Activated CD8-positive, alpha-beta T cell treated with anti-CD3 and anti-CD28 coated beads for 36 hours (primary cell): Measurements from ENCODE around the gene LRIG3. TPM values are rescaled to one million over a fixed set of nuclear protein-coding genes. Genes with fewer than 3 reads are reported as not detected.

Experiments used
- ATAC-seq: fragments of 200-7000 bp; cut with Tn5 transposase; one replicate; pipeline ENCODE4 v1.10.0; 2021; ENCODE audit warnings: mild to moderate bottlenecking, moderate library complexity
- CTCF ChIA-PET: fragments of 350-600 bp; sonication (Branson Sonifier 250); formaldehyde crosslinking; loops from one replicate; lab custom pipeline; 2021; ENCODE audit warnings: antibody characterized with exemption; lab: Charles Lee
- POLR2A ChIA-PET: fragments of 350-600 bp; sonication (Branson Sonifier 250); formaldehyde crosslinking; loops from one replicate; lab custom pipeline; 2021; ENCODE audit warnings: antibody characterized with exemption; lab: Charles Lee
- DNase-seq: peaks from one replicate; pipeline ENCODE4 v3.0.0-alpha.2; 2020
- H3K27ac Mint-ChIP-seq: one replicate; pipeline ENCODE4 v1.8.0; 2021; ENCODE audit warnings: mild to moderate bottlenecking, mixed read lengths
- H3K27me3 Mint-ChIP-seq: one replicate; pipeline ENCODE4 v1.8.0; 2021; ENCODE audit warnings: mixed read lengths
- H3K36me3 Mint-ChIP-seq: one replicate; pipeline ENCODE4 v1.8.0; 2021; ENCODE audit warnings: low read depth, mixed read lengths
- H3K4me1 Mint-ChIP-seq: one replicate; pipeline ENCODE4 v1.8.0; 2021; ENCODE audit warnings: low read depth, mixed read lengths
- H3K4me3 Mint-ChIP-seq: one replicate; pipeline ENCODE4 v1.8.0; 2021; ENCODE audit warnings: mild to moderate bottlenecking, moderate library complexity, mixed read lengths
- H3K9me3 Mint-ChIP-seq: one replicate; pipeline ENCODE4 v1.8.0; 2021; ENCODE audit warnings: mixed read lengths
- CTCF ChIP-seq: fragments of 200-600 bp; IDR thresholded peaks from one replicate; pipeline ENCODE4 v1.8.0; 2022; ENCODE audit warnings: antibody characterized with exemption, mild to moderate bottlenecking
- intact Hi-C: fragments of 100-400 bp; cut with micrococcal nuclease; formaldehyde crosslinking; loops from one replicate; pipeline ENCODE4 v1.10.0; 2022
- total RNA-seq, 2 experiments: library from RNA; stranded (reverse); gene quantifications; one replicate each; pipeline ENCODE4 v1.2.3, GENCODE V29; 2021

The LRIG3 gene
- total RNA-seq, 2 experiments from 2014 or later, result not detected

GRCh38 chr12:58897969-58898368 is 22.3 kb downstream of the LRIG3 start:
- Mint-ChIP-seq H3K4me1 (no peaks in the 10 kb centered on the region), H3K27ac (no peak overlapping the region), H3K27me3 (no peaks in the 10 kb centered on the region), H3K36me3 (no peaks in the 10 kb centered on the region), H3K9me3 (no peaks in the 10 kb centered on the region), H3K4me3 (no peak overlapping the region)
- TF ChIP-seq CTCF, result no peak
- POLR2A ChIA-PET, result no interaction called here
- no peak for ATAC-seq
- DNase-seq, result no peak
- intact Hi-C loops, result no loop called here
- CTCF ChIA-PET, result no interaction called here

GRCh38 chr12:58896278-58896677 is 24.0 kb downstream of the LRIG3 start:
- no peak overlapping the region for H3K27ac Mint-ChIP-seq
- POLR2A ChIA-PET, result no interaction called here
- H3K27me3 Mint-ChIP-seq, result no peaks in the 10 kb centered on the region
- intact Hi-C loops, result no loop called here
- no peaks in the 10 kb centered on the region for H3K36me3 Mint-ChIP-seq
- no peak for ATAC-seq
- CTCF ChIA-PET, result interaction anchor here (1.0 kb wide), 1 partner anchor 13 kb away, joined by 3 read pairs; no protein-coding TSS in a partner anchor
- H3K4me3 Mint-ChIP-seq, result no peak overlapping the region
- H3K9me3 Mint-ChIP-seq, result no peaks in the 10 kb centered on the region
- H3K4me1 Mint-ChIP-seq, result no peaks in the 10 kb centered on the region
- no peak for TF ChIP-seq CTCF
- DNase-seq, result no peak

- no peak for TF ChIP-seq CTCF
- Mint-ChIP-seq H3K27ac (no peak overlapping the region), H3K4me1 (no peaks in the 10 kb centered on the region), H3K36me3 (no peaks in the 10 kb centered on the region), H3K4me3 (no peak overlapping the region), H3K27me3 (no peaks in the 10 kb centered on the region), H3K9me3 (no peaks in the 10 kb centered on the region)
- DNase-seq (no peak), ATAC-seq (no peak)
- ChIA-PET CTCF (no interaction called here), POLR2A (interaction anchor here (0.7 kb wide), 1 partner anchor 12 kb away, joined by 3 read pairs; no protein-coding TSS in a partner anchor)
- intact Hi-C loops, result no loop called here
These were observed 25.3 kb downstream of the LRIG3 start for GRCh38 chr12:58895053-58895452.

- ChIA-PET CTCF (no interaction called here), POLR2A (interaction anchor here (0.6 kb wide), 1 partner anchor 17 kb away, joined by 3 read pairs; no protein-coding TSS in a partner anchor)
- Mint-ChIP-seq H3K27me3 (no peaks in the 10 kb centered on the region), H3K4me1 (no peaks in the 10 kb centered on the region), H3K27ac (no peak overlapping the region), H3K4me3 (no peak overlapping the region), H3K36me3 (no peaks in the 10 kb centered on the region), H3K9me3 (no peaks in the 10 kb centered on the region)
- no peak for ATAC-seq
- intact Hi-C loops, result no loop called here
- DNase-seq, result no peak
- TF ChIP-seq CTCF, result no peak
These were observed 26.3 kb downstream of the LRIG3 start for GRCh38 chr12:58894040-58894439.

GRCh38 chr12:58893495-58893894 is 26.8 kb downstream of the LRIG3 start:
- no peak for ATAC-seq
- H3K27me3 Mint-ChIP-seq, result no peaks in the 10 kb centered on the region
- no peak overlapping the region for H3K4me3 Mint-ChIP-seq
- ChIA-PET POLR2A (interaction anchor here (0.6 kb wide), 1 partner anchor 17 kb away, joined by 3 read pairs; no protein-coding TSS in a partner anchor), CTCF (no interaction called here)
- no peaks in the 10 kb centered on the region for H3K36me3 Mint-ChIP-seq
- DNase-seq, result no peak
- intact Hi-C loops, result no loop called here
- H3K4me1 Mint-ChIP-seq, result no peaks in the 10 kb centered on the region
- TF ChIP-seq CTCF, result no peak
- H3K27ac Mint-ChIP-seq, result no peak overlapping the region
- H3K9me3 Mint-ChIP-seq, result no peaks in the 10 kb centered on the region
